Stomach (tissue), 9 donors: ENCODE results near the gene ZNF785. TPM values are rescaled to one million over a fixed set of nuclear protein-coding genes. Genes with fewer than 3 reads are reported as not detected.

Source experiments
- DNase-seq, 2 donors: peaks; one replicate each; pipeline versions ENCODE4 v3.0.0 to v3.0.0-alpha.2; 2013 to 2019
- H3K27ac ChIP-seq, 5 donors: fragments of 200-600 bp in 4 of 5; sonication (generic) in 4 of 5; one replicate each; pipeline ENCODE4 v1.5.1; 2013 to 2019; ENCODE audit warnings: mild to moderate bottlenecking in 1 of 5, moderate library complexity in 1 of 5
- H3K27me3 ChIP-seq, 3 donors: fragments of 200-600 bp; sonication (generic); one replicate each; pipeline ENCODE4 v1.5.1; 2017 to 2019; ENCODE audit warnings: mixed run types in 1 of 3
- H3K36me3 ChIP-seq, 4 donors: fragments of 200-600 bp; sonication (generic); 1 replicate in 3 of 4; 2 replicates in 1 of 4; pipeline ENCODE4 v1.5.1; 2016 to 2019
- H3K4me1 ChIP-seq, 4 donors: fragments of 200-600 bp; sonication (generic); one replicate each; pipeline ENCODE4 v1.5.1; 2016 to 2019
- H3K4me3 ChIP-seq, 4 donors: fragments of 200-600 bp; sonication (generic) in 3 of 4; one replicate each; pipeline ENCODE4 v1.5.1; 2016 to 2019; ENCODE audit warnings: mild to moderate bottlenecking in 1 of 4
- H3K9me3 ChIP-seq, 4 donors: fragments of 200-600 bp; sonication (generic); one replicate each; pipeline ENCODE4 v1.5.1; 2016 to 2019
- EP300 ChIP-seq: sonication (generic); formaldehyde crosslinking; IDR thresholded peaks from one replicate; pipeline ENCODE4 v1.6.1; 2017; ENCODE audit warnings: antibody characterized with exemption
- POLR2A ChIP-seq, 4 donors: fragments of 450-650 bp; IDR thresholded peaks; one replicate each; pipeline ENCODE4 v1.6.1; 2016; ENCODE audit warnings: antibody characterized with exemption in 4 of 4, control low read depth in 2 of 4, mild to moderate bottlenecking in 1 of 4, moderate library complexity in 1 of 4
- POLR2AphosphoS5 ChIP-seq, 3 donors: sonication (generic); formaldehyde crosslinking; IDR thresholded peaks; one replicate each; pipeline ENCODE4 v1.6.1; 2016; ENCODE audit warnings: antibody characterized with exemption in 3 of 3
- WGBS, 5 donors: extraction: QIAGEN DNeasy Blood & Tissue Kit in 3 of 5; methylation state at CpG; one replicate each; pipeline versions ENCODE4 v1.1.5 to v1.1.7; 2013 to 2018; 5-methylcytosine and 5-hydroxymethylcytosine counted together
- intact Hi-C: fragments of 100-400 bp; cut with DNase I; formaldehyde crosslinking; loops from one replicate; pipeline ENCODE4 v1.15.1; 2023; ENCODE audit warnings: low total_unique reads
- polyA plus RNA-seq, 3 donors: library from polyadenylated mRNA; stranded (reverse); fragments of 200-250 nt; gene quantifications; one replicate each; pipeline ENCODE4 v1.2.3, GENCODE V29; 2013
- total RNA-seq, 5 donors: library from RNA; depleted of rRNA; stranded (reverse); fragments of >200 nt; gene quantifications; one replicate each; pipeline versions ENCODE4 v1.1.0 to v1.2.3, GENCODE V29; 2014 to 2016
- TF ChIP-seq, protein P1 (sequence below), 7 experiments: fragments of 450-650 bp in 4 of 7; fragments of 200-600 bp in 3 of 7; sonication (generic) in 3 of 7; IDR thresholded peaks; one replicate each; pipeline ENCODE4 v1.5.1; 2016 to 2019; ENCODE audit warnings: antibody characterized with exemption in 7 of 7, control low read depth in 2 of 7, mild to moderate bottlenecking in 1 of 7
- donor health status: healthy with polysubstance abuse.
- donor health status: Bipolar disorder and iron deficiency.
- donor health status: healthy.

ZNF785 gene
- total and polyA plus RNA-seq, 8 donors, result 3.8 to 49.0 (median 8.4) TPM

DNA sequence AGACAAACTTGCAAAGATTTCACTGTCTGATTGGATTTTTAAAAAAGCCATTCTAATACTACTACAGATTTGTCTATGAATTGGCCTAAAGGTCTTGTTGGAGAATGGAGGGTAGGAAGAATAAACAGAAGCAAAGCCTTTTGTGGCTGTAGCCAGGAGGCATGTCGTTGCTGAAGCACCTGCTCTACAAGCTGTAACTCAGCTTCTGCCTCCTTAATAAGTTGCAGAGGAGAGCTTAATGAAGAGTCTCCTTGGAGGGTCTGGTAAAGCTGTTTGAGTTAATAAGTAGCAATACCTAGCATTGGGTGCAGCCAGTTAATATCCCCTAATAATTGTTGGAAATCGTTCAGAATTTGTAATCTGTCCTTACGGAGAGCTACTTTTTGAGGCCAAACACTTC lies 34.7 kb upstream of the ZNF785 start:
- TF ChIP-seq EP300, result no peak
- TF ChIP-seq POLR2AphosphoS5 (IDR thresholded peaks at IDR 0.05), result no peak
- TF ChIP-seq POLR2A (IDR thresholded peaks at IDR 0.05), result no peak
- TF ChIP-seq, protein P1, sequence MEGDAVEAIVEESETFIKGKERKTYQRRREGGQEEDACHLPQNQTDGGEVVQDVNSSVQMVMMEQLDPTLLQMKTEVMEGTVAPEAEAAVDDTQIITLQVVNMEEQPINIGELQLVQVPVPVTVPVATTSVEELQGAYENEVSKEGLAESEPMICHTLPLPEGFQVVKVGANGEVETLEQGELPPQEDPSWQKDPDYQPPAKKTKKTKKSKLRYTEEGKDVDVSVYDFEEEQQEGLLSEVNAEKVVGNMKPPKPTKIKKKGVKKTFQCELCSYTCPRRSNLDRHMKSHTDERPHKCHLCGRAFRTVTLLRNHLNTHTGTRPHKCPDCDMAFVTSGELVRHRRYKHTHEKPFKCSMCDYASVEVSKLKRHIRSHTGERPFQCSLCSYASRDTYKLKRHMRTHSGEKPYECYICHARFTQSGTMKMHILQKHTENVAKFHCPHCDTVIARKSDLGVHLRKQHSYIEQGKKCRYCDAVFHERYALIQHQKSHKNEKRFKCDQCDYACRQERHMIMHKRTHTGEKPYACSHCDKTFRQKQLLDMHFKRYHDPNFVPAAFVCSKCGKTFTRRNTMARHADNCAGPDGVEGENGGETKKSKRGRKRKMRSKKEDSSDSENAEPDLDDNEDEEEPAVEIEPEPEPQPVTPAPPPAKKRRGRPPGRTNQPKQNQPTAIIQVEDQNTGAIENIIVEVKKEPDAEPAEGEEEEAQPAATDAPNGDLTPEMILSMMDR (IDR thresholded peaks at IDR 0.05), result no peak
- 43 to 57% (median 55%) methylated on average over 3 of the region's 3 CpGs for WGBS, 5 donors
- peaks cover 0 to 4% (median 0%) of the 10 kb centered on the region in 4 donors for H3K4me1 ChIP-seq

DNA sequence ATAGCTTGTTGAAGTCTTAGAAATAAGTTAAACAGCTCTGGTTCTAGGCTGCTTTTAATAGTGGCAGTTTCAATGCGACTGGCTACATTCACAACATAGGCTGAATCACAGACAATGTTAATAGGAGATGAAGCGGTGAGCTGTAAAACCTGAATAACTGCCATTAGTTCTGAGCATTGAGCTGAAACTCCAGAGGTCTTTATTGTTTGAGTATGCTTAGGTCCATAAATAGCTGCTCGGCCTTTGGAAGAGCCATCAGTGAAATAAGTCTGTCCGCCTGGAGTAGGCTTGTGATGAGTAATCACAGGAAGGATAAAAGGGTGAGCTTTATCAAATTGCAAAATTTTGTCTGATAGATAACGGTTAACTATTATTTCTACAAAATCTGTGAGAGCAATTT lies 34.1 kb upstream of the ZNF785 start:
- Histone ChIP-seq H3K4me3 (no peak overlapping the region), H3K4me1 (peaks cover 0 to 4% (median 0%) of the 10 kb centered on the region in 4 donors), H3K27ac (no peak overlapping the region), H3K9me3 (no peaks in the 10 kb centered on the region), H3K36me3 (no peaks in the 10 kb centered on the region), H3K27me3 (peaks cover 0 to 19% (median 0%) of the 10 kb centered on the region in 3 donors)
- no peak for DNase-seq
- intact Hi-C loops, result no loop called here
- TF ChIP-seq EP300 (no peak), POLR2AphosphoS5 (IDR thresholded peaks at IDR 0.05) (no peak), POLR2A (IDR thresholded peaks at IDR 0.05) (no peak)
- TF ChIP-seq, protein P1 (IDR thresholded peaks at IDR 0.05), result no peak
- 82 to 92% (median 86%) methylated on average over 5 of the region's 5 CpGs for WGBS, 5 donors

More for the DNA sequence above, 34.7 kb upstream of the ZNF785 start:
- Histone ChIP-seq H3K27ac (no peak overlapping the region), H3K9me3 (no peaks in the 10 kb centered on the region), H3K27me3 (peaks cover 0 to 20% (median 0%) of the 10 kb centered on the region in 3 donors), H3K36me3 (no peaks in the 10 kb centered on the region), H3K4me3 (no peak overlapping the region)
- no peak for DNase-seq
- intact Hi-C loops, result no loop called here

DNA sequence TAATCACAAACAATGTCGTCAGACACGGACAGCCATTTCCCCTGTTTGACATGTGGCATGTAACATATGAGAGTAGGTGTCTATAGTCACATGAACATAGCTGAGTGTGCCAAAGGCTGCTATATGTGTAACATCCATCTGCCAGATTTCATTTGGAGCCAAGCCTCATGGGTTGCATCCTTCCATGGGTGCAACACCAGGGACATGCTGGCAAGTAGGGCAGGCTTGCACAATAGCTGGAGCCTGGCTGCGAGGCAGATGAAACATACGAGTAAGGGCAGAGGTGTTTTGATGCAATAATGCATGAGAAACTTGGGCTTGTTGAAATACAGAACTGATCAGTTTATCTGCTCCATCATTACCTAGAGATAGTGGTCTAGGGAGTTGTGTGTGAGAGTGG lies 33.7 kb upstream of the ZNF785 start:
- WGBS, 5 donors, result 80 to 90% (median 89%) methylated on average over 4 of the region's 4 CpGs

DNA sequence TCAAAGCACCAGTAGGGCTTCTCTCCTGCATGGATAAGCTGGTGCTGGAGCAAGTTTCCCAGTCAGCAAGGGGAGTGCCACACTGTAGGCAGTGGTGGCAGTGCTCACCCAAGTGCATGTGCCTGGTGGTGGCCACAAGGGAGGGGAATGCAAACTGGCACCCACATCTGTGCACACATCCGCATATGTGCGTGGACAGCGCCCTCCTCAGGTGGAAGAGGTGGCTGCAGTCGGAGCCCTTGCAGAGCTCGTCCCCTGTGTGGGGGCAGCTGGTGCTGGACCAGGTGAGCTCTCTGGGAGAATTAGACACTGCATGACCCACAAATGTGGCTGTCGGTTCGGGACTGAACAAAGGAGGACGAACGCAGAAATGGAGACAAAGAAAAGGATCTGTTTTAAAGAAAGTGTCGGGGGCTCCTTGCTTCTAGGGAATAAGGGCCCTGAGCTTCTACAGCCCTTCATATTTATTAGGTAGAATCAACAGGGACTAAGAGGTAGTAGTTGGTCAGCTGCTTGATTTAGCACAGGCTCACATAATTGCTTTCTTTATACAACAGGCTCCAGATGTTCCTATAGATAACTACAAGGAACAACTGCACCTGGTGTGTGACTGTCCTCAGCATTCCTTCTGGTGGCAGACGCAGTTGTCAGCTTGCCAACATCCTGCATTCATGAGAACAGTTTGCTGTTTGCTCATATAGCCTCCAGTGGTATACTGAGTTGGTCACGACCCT lies 30.0 kb upstream of the ZNF785 start:
- Histone ChIP-seq H3K27me3 (no peaks in the 10 kb centered on the region), H3K4me1 (peaks cover 0 to 8% (median 3%) of the 10 kb centered on the region in 4 donors), H3K36me3 (no peaks in the 10 kb centered on the region), H3K27ac (no peak overlapping the region), H3K9me3 (no peaks in the 10 kb centered on the region), H3K4me3 (no peak overlapping the region)
- DNase-seq, result peak; percentile 53 to 79
- TF ChIP-seq POLR2AphosphoS5 (IDR thresholded peaks at IDR 0.05), result peak in 1 of 3 donors; percentile 39
- TF ChIP-seq EP300, result no peak
- TF ChIP-seq, protein P1 (IDR thresholded peaks at IDR 0.05), result peak in 5 of 7 experiments; percentile 5 to 62 (median 47)
- intact Hi-C loops, result no loop called here
- WGBS, 5 donors, result 39 to 45% (median 43%) methylated on average over 12 of the region's 12 CpGs

More for the DNA sequence above, 33.7 kb upstream of the ZNF785 start:
- H3K27me3 ChIP-seq, result peaks cover 0 to 15% (median 0%) of the 10 kb centered on the region in 3 donors
- H3K27ac ChIP-seq, result no peak overlapping the region
- TF ChIP-seq POLR2AphosphoS5 (IDR thresholded peaks at IDR 0.05) (no peak), EP300 (no peak), POLR2A (IDR thresholded peaks at IDR 0.05) (no peak)
- TF ChIP-seq, protein P1 (IDR thresholded peaks at IDR 0.05), result no peak
- DNase-seq, result no peak
- H3K4me3 ChIP-seq, result no peak overlapping the region
- intact Hi-C loops, result no loop called here
- no peaks in the 10 kb centered on the region for H3K36me3 ChIP-seq
- peaks cover 0 to 4% (median 0%) of the 10 kb centered on the region in 4 donors for H3K4me1 ChIP-seq
- H3K9me3 ChIP-seq, result no peaks in the 10 kb centered on the region
